Measurements from ENCODE around the gene ASTN2. TPM values are rescaled to one million over a fixed set of nuclear protein-coding genes. Genes with fewer than 3 reads are reported as not detected.

Gene ASTN2
- total and polyA plus RNA-seq, 2 experiments from 2014 or later, result 7.0 to 24.6 TPM

- DNase-seq (ENCODE audit: low spot score), result peak; percentile 62
- peaks cover 24% of the 10 kb centered on the region for H3K4me1 ChIP-seq (ENCODE audit: insufficient read depth)
- no peak overlapping the region for H3K27ac ChIP-seq (ENCODE audit: low read depth)
- H3K27me3 ChIP-seq (ENCODE audit: insufficient read depth), result peaks cover 71% of the 10 kb centered on the region
- peak overlapping the region; percentile 98 for H2AFZ ChIP-seq
- Mint-ChIP-seq H3K9me3 (no peaks in the 10 kb centered on the region), H3K4me1 (peaks cover 21% of the 10 kb centered on the region), H3K27ac (no peak overlapping the region), H3K36me3 (ENCODE audit: low read depth) (no peaks in the 10 kb centered on the region; the same call in 2 of the 3 replicates), H3K27me3 (ENCODE audit: insufficient read depth, low read depth, poor library complexity) (peaks cover 23% of the 10 kb centered on the region), H3K4me3 (no peak overlapping the region)
- H3K4me2 ChIP-seq, result peak overlapping the region; percentile 92
- ATAC-seq, result peak; percentile 26
- H3K79me2 ChIP-seq (replicated peaks; ENCODE audit: insufficient read depth), result no peaks in the 10 kb centered on the region
- peaks cover 8% of the 10 kb centered on the region; the same call in 1 of the 2 replicates for H4K20me1 ChIP-seq (replicated peaks; ENCODE audit: insufficient read depth)
- H3K4me3 ChIP-seq, result peak overlapping the region; percentile 86
- TF ChIP-seq CREB1 (CRISPR knock-in tag; IDR thresholded peaks at IDR 0.05; ENCODE audit: low read depth), result no peak
- TF ChIP-seq CTCF (conservative IDR thresholded peaks at IDR 0.05; ENCODE audit: low read depth in 2 of 2), result peak; percentile 17 to 24; a peak in 2 of 4 replicates
- H3F3A ChIP-seq (replicated peaks; ENCODE audit: low read depth), result peaks cover 18% of the 10 kb centered on the region; the same call in 1 of the 2 replicates
- H3K9me2 ChIP-seq (ENCODE audit: insufficient read depth), result no peaks in the 10 kb centered on the region
- no peaks in the 10 kb centered on the region for H3K36me3 ChIP-seq (ENCODE audit: insufficient read depth)
Observed at GRCh38 chr9:117415358-117415914, 579 bp upstream of the ASTN2 start.

- no peak overlapping the region for H3K27ac ChIP-seq (ENCODE audit: low read depth)
- H3K27me3 Mint-ChIP-seq (ENCODE audit: insufficient read depth, low read depth, poor library complexity), result peaks cover 23% of the 10 kb centered on the region
- no peaks in the 10 kb centered on the region for H3K79me2 ChIP-seq (replicated peaks; ENCODE audit: insufficient read depth)
- H3K27ac Mint-ChIP-seq, result no peak overlapping the region
- peaks cover 24% of the 10 kb centered on the region for H3K4me1 ChIP-seq (ENCODE audit: insufficient read depth)
- H3K36me3 Mint-ChIP-seq (ENCODE audit: low read depth), result no peaks in the 10 kb centered on the region; the same call in 2 of the 3 replicates
- no peak for TF ChIP-seq POLR2AphosphoS5 (IDR thresholded peaks at IDR 0.05; ENCODE audit: low read depth)
- TF ChIP-seq JUNB (IDR thresholded peaks at IDR 0.05; ENCODE audit: unreplicated experiment), result no peak
- no peak for TF ChIP-seq ETS1 (IDR thresholded peaks at IDR 0.05)
- peak in 1 of 2 experiments; percentile 33; a peak in 1 of 4 replicates for TF ChIP-seq CTCF (conservative IDR thresholded peaks at IDR 0.05; ENCODE audit: low read depth in 2 of 2)
- 0 out of 2 replicates have a peak, but pooled peaks have one; percentile 41 for TF ChIP-seq CREB1 (CRISPR knock-in tag; IDR thresholded peaks at IDR 0.05; ENCODE audit: low read depth)
- no peak for TF ChIP-seq NANOG (IDR thresholded peaks at IDR 0.05; ENCODE audit: borderline replicate concordance)
- ATAC-seq, result peak; percentile 30
- no peak overlapping the region; the same call in 1 of the 3 replicates for H3K4me3 Mint-ChIP-seq
- no peaks in the 10 kb centered on the region for H3K9me3 Mint-ChIP-seq
- peak overlapping the region; percentile 98 for H3K4me2 ChIP-seq
- peaks cover 68% of the 10 kb centered on the region for H3K27me3 ChIP-seq (ENCODE audit: insufficient read depth)
- peak overlapping the region; percentile 96; the same call in 1 of the 2 replicates for H2AFZ ChIP-seq
- no peaks in the 10 kb centered on the region for H3K9me2 ChIP-seq (ENCODE audit: insufficient read depth)
- H3K4me1 Mint-ChIP-seq, result peaks cover 21% of the 10 kb centered on the region
- peak overlapping the region; percentile 86 for H3K4me3 ChIP-seq
- peaks cover 18% of the 10 kb centered on the region; the same call in 1 of the 2 replicates for H3F3A ChIP-seq (replicated peaks; ENCODE audit: low read depth)
- H3K36me3 ChIP-seq (ENCODE audit: insufficient read depth), result no peaks in the 10 kb centered on the region
- peaks cover 8% of the 10 kb centered on the region for H4K20me1 ChIP-seq (replicated peaks; ENCODE audit: insufficient read depth)
- peak; percentile 66 for DNase-seq (ENCODE audit: low spot score)
Observed at GRCh38 chr9:117414220-117414905, 494 bp downstream of the ASTN2 start.

All from GM23338 (cell line).